ENCODE data around the gene SH3RF3.
"Not testable (repeated sequence)": the region's sequence is repeated elsewhere in the genome, so short reads cannot be mapped to it uniquely, and the experiment has no call there.

Gene SH3RF3

GRCh38 chr2:109155553-109156451 lies 26.8 kb downstream of the SH3RF3 start:
- no peak overlapping the region for H3K4me3 ChIP-seq (ENCODE audit: low read depth, low read length)
- TF ChIP-seq CTCF (IDR thresholded peaks at IDR 0.05; ENCODE audit: insufficient read depth, low read length, missing control alignments), result no peak
- POLR2A ChIA-PET, result no interaction called here
- CTCF ChIA-PET, result no interaction called here
- DNase-seq (ENCODE audit: low read depth, low spot score), result no peak

DNA sequence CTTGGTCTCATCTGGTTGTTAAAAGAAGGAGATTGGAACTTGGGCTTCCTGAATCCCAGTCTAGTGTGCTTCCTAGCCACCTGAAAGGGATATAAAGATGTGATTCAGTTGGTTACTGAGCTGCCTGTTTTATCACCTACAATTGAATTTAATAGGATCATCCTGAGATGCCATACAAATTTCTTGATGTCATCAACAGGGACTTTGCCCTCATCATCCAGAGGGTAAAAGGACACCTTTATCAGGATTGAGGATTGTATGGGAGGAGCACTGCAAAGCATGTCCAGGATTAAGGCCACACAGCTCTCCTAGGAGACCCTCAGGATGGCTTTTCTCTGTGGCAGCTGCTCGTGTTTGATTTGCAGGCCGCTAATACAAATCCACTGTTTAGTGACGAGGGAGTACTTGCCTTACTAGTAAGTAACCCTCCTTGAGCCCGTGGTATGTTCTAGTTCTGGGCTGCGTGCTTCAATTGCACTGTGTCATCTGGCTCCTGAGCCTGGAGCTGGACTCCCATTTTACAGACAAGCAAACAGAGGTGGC lies 28.6 kb downstream of the SH3RF3 start:
- TF ChIP-seq CTCF (IDR thresholded peaks at IDR 0.05; ENCODE audit: insufficient read depth, low read length, missing control alignments), result no peak
- CTCF ChIA-PET, result no interaction called here
- POLR2A ChIA-PET, result no interaction called here
- DNase-seq (ENCODE audit: low read depth, low spot score), result no peak
- H3K4me3 ChIP-seq (ENCODE audit: low read depth, low read length), result no peak overlapping the region

- H3K4me3 ChIP-seq (ENCODE audit: low read depth, low read length), result no peak overlapping the region
- POLR2A ChIA-PET, result no interaction called here
- no peak for DNase-seq (ENCODE audit: low read depth, low spot score)
- no peak for TF ChIP-seq CTCF (IDR thresholded peaks at IDR 0.05; ENCODE audit: insufficient read depth, low read length, missing control alignments)
- CTCF ChIA-PET, result no interaction called here
Observed at GRCh38 chr2:109158237-109158636, 29.2 kb downstream of the SH3RF3 start.

- ChIA-PET POLR2A (no interaction called here), CTCF (interaction anchor here (1.9 kb wide), 1 partner anchor 351 kb away, joined by 6 read pairs; no protein-coding TSS in a partner anchor)
- no peak overlapping the region for H3K4me3 ChIP-seq (ENCODE audit: low read depth, low read length)
- TF ChIP-seq CTCF (IDR thresholded peaks at IDR 0.05; ENCODE audit: insufficient read depth, low read length, missing control alignments), result no peak
- DNase-seq (ENCODE audit: low read depth, low spot score), result no peak
Observed at GRCh38 chr2:109159096-109159495, 30.1 kb downstream of the SH3RF3 start.

DNA sequence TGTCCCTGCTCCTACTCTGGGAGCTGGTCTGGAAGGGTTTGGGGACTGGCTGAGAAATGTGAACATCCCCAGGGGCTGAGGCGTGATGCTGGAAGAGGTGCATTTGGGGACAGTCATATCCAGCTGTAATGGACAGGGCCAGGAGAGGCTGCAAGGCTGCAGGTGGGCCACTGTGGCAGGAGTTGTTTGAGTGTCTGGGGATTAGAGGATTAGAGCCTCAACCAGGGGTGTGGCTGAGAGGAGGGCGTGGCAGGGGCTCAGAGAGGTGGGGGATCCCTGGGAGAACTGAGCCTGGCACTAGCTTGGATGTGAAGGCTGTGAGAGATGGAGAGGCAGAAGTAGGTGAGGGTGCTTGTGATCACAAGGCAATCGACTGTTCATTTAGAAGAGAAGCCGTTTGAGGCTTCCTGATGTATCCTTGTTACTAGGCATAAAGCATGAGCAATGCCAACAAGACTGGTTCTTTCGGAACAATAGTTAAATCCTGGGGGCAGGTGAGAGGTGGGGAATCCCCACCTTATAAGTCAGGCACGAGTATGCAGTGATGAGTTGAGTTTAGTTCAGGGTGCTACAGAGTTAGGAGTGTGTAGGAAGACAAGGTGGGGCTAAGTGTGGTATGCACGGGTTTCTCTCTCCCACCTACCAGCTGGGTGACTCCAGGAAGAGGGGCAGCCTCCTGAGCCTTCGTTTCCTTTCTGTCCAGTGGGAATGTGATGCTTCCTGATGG lies 31.9 kb downstream of the SH3RF3 start:
- POLR2A ChIA-PET, result no interaction called here
- no peak for TF ChIP-seq CTCF (IDR thresholded peaks at IDR 0.05; ENCODE audit: insufficient read depth, low read length, missing control alignments)
- CTCF ChIA-PET, result interaction anchor here (1.9 kb wide), 1 partner anchor 349 kb away, joined by 6 read pairs; no protein-coding TSS in a partner anchor
- no peak overlapping the region for H3K4me3 ChIP-seq (ENCODE audit: low read depth, low read length)
- DNase-seq (ENCODE audit: low read depth, low spot score), result no peak

- POLR2A ChIA-PET, result interaction anchor here (1.6 kb wide), 1 partner anchor 10 kb away, joined by 8 read pairs; no protein-coding TSS in a partner anchor
- not testable (repeated sequence) for DNase-seq (ENCODE audit: low read depth, low spot score)
Observed at GRCh38 chr2:109162367-109162766, 33.4 kb downstream of the SH3RF3 start.

More at GRCh38 chr2:109162367-109162766, 33.4 kb downstream of the SH3RF3 start:
- CTCF ChIA-PET; H3K4me3 ChIP-seq (ENCODE audit: low read depth, low read length): not testable (repeated sequence)

Data from AG04449 (cell line).